Esophagus (tissue), 2 donors: Measurements from ENCODE around the gene KIDINS220. TPM values are rescaled to one million over a fixed set of nuclear protein-coding genes. Genes with fewer than 3 reads are reported as not detected.

Source experiments
- H3K27ac ChIP-seq, 2 donors: one replicate each; pipeline ENCODE4 v1.5.1; 2013; ENCODE audit warnings: low read depth in 2 of 2, mild to moderate bottlenecking in 2 of 2, inconsistent platforms in 1 of 2, low read length in 1 of 2, moderate library complexity in 1 of 2
- H3K27me3 ChIP-seq, 2 donors: one replicate each; pipeline ENCODE4 v1.6.1; 2013; ENCODE audit warnings: low read length in 2 of 2, control low read depth in 1 of 2, mild to moderate bottlenecking in 1 of 2; ENCODE audit not compliant: insufficient read depth in 2 of 2, control insufficient read depth in 1 of 2
- H3K36me3 ChIP-seq, 2 donors: one replicate each; pipeline ENCODE4 v1.6.1; 2013; ENCODE audit warnings: low read length in 1 of 2; ENCODE audit not compliant: control insufficient read depth in 2 of 2, insufficient read depth in 2 of 2
- H3K4me1 ChIP-seq, 2 donors: one replicate each; pipeline ENCODE4 v1.6.1; 2013; ENCODE audit warnings: low read length in 1 of 2; ENCODE audit not compliant: control insufficient read depth in 2 of 2, insufficient read depth in 2 of 2
- H3K4me3 ChIP-seq, 2 donors: one replicate each; pipeline ENCODE4 v1.5.1; 2013; ENCODE audit warnings: low read length in 2 of 2, mild to moderate bottlenecking in 2 of 2, low read depth in 1 of 2, moderate library complexity in 1 of 2
- H3K9me3 ChIP-seq, 2 donors: one replicate each; pipeline ENCODE4 v1.6.1; 2013; ENCODE audit warnings: mild to moderate bottlenecking in 2 of 2, low read depth in 1 of 2, low read length in 1 of 2, moderate library complexity in 1 of 2; ENCODE audit not compliant: control insufficient read depth in 2 of 2, insufficient read depth in 1 of 2
- WGBS, 2 donors: extraction: QIAGEN DNeasy Blood & Tissue Kit; methylation state at CpG; one replicate each; pipeline ENCODE4 v1.1.7; 2013; 5-methylcytosine and 5-hydroxymethylcytosine counted together
- polyA plus RNA-seq, 2 donors: library from polyadenylated mRNA; stranded (reverse); fragments of 200-250 nt; gene quantifications; one replicate each; pipeline ENCODE4 v1.2.3, GENCODE V29; 2013
- donor health status: healthy with polysubstance abuse.
- donor health status: Bipolar disorder and iron deficiency.

Gene KIDINS220
- polyA plus RNA-seq, 2 donors, result 10.4 to 10.7 TPM

- H3K27ac ChIP-seq, result no peak overlapping the region
- H3K36me3 ChIP-seq, result no peaks in the 10 kb centered on the region
- H3K9me3 ChIP-seq, result peaks cover 0 to 2% of the 10 kb centered on the region in 2 donors
- WGBS, 2 donors, result 64 to 70% methylated on average over 12 of the region's 12 CpGs
- H3K4me1 ChIP-seq, result peaks cover 0 to 3% of the 10 kb centered on the region in 2 donors
- no peaks in the 10 kb centered on the region for H3K27me3 ChIP-seq
- H3K4me3 ChIP-seq, result no peak overlapping the region
Measured at GRCh38 chr2:8840475-8841091, 3.2 kb upstream of the KIDINS220 start.

- peaks cover 0 to 3% of the 10 kb centered on the region in 2 donors for H3K4me1 ChIP-seq
- H3K4me3 ChIP-seq, result no peak overlapping the region
- no peaks in the 10 kb centered on the region for H3K36me3 ChIP-seq
- H3K9me3 ChIP-seq, result peaks cover 0 to 2% of the 10 kb centered on the region in 2 donors
- 71 to 72% methylated on average over 5 of the region's 5 CpGs for WGBS, 2 donors
- H3K27me3 ChIP-seq, result no peaks in the 10 kb centered on the region
- no peak overlapping the region for H3K27ac ChIP-seq
Measured at GRCh38 chr2:8839189-8839965, 2.0 kb upstream of the KIDINS220 start.

- H3K27me3 ChIP-seq, result no peaks in the 10 kb centered on the region
- peak overlapping the region in 1 of 2 donors; percentile 67 for H3K27ac ChIP-seq
- no peaks in the 10 kb centered on the region for H3K36me3 ChIP-seq
- peaks cover 0 to 7% of the 10 kb centered on the region in 2 donors for H3K4me1 ChIP-seq
- 62 to 65% methylated on average over 11 of the region's 11 CpGs for WGBS, 2 donors
- H3K4me3 ChIP-seq, result peak overlapping the region; percentile 28 to 96
- peaks cover 0 to 2% of the 10 kb centered on the region in 2 donors for H3K9me3 ChIP-seq
Measured at GRCh38 chr2:8837795-8838140, 355 bp upstream of the KIDINS220 start.

GRCh38 chr2:8835279-8835678 lies 2.1 kb downstream of the KIDINS220 start:
- peaks cover 0 to 2% of the 10 kb centered on the region in 2 donors for H3K9me3 ChIP-seq
- no peaks in the 10 kb centered on the region for H3K36me3 ChIP-seq
- no peaks in the 10 kb centered on the region for H3K27me3 ChIP-seq
- H3K4me3 ChIP-seq, result no peak overlapping the region
- no peak overlapping the region for H3K27ac ChIP-seq
- peaks cover 0 to 7% of the 10 kb centered on the region in 2 donors for H3K4me1 ChIP-seq

GRCh38 chr2:8833853-8834252 lies 3.6 kb downstream of the KIDINS220 start:
- no peak overlapping the region for H3K27ac ChIP-seq
- H3K27me3 ChIP-seq, result no peaks in the 10 kb centered on the region
- H3K4me1 ChIP-seq, result peaks cover 0 to 7% of the 10 kb centered on the region in 2 donors
- H3K36me3 ChIP-seq, result no peaks in the 10 kb centered on the region
- no peak overlapping the region for H3K4me3 ChIP-seq
- WGBS, 2 donors, result 89 to 96% methylated on average over 7 of the region's 7 CpGs
- peaks cover 0 to 2% of the 10 kb centered on the region in 2 donors for H3K9me3 ChIP-seq

- Histone ChIP-seq H3K4me3 (no peak overlapping the region), H3K9me3 (no peaks in the 10 kb centered on the region), H3K27me3 (no peaks in the 10 kb centered on the region), H3K36me3 (no peaks in the 10 kb centered on the region), H3K4me1 (peaks cover 0 to 4% of the 10 kb centered on the region in 2 donors), H3K27ac (no peak overlapping the region)
- WGBS, 2 donors, result 94 to 97% methylated on average over 2 of the region's 2 CpGs
Measured at GRCh38 chr2:8831516-8831915, 5.9 kb downstream of the KIDINS220 start.

GRCh38 chr2:8827729-8828128 lies 9.7 kb downstream of the KIDINS220 start:
- H3K27me3 ChIP-seq, result no peaks in the 10 kb centered on the region
- 91 to 97% methylated on average over 2 of the region's 2 CpGs for WGBS, 2 donors

GRCh38 chr2:8822218-8822617 lies 15.2 kb downstream of the KIDINS220 start:
- no peaks in the 10 kb centered on the region for H3K4me1 ChIP-seq
- WGBS, 2 donors, result 64 to 73% methylated on average over 4 of the region's 4 CpGs
- no peaks in the 10 kb centered on the region for H3K36me3 ChIP-seq
- H3K27me3 ChIP-seq, result no peaks in the 10 kb centered on the region
- no peak overlapping the region for H3K4me3 ChIP-seq
- H3K9me3 ChIP-seq, result no peaks in the 10 kb centered on the region
- H3K27ac ChIP-seq, result peak overlapping the region in 1 of 2 donors; percentile 60

More at GRCh38 chr2:8827729-8828128, 9.7 kb downstream of the KIDINS220 start:
- no peak overlapping the region for H3K4me3 ChIP-seq
- H3K36me3 ChIP-seq, result no peaks in the 10 kb centered on the region
- no peak overlapping the region for H3K27ac ChIP-seq
- no peaks in the 10 kb centered on the region for H3K4me1 ChIP-seq
- H3K9me3 ChIP-seq, result no peaks in the 10 kb centered on the region

- Histone ChIP-seq H3K4me1 (no peaks in the 10 kb centered on the region), H3K4me3 (no peak overlapping the region), H3K27me3 (no peaks in the 10 kb centered on the region), H3K27ac (peak overlapping the region in 1 of 2 donors; percentile 31), H3K36me3 (no peaks in the 10 kb centered on the region), H3K9me3 (no peaks in the 10 kb centered on the region)
- WGBS, 2 donors, result 61 to 65% methylated on average over 8 of the region's 8 CpGs
Measured at GRCh38 chr2:8821276-8822217, 15.9 kb downstream of the KIDINS220 start.
